Breast epithelium (tissue), 4 donors: ENCODE data around the gene CFDP1. TPM values are rescaled to one million over a fixed set of nuclear protein-coding genes. Genes with fewer than 3 reads are reported as not detected.

Experiments
- DNase-seq, 2 donors: peaks; one replicate each; pipeline ENCODE4 v3.0.0-alpha.2; 2019; ENCODE audit warnings: low spot score in 2 of 2
- H3K27ac ChIP-seq, 2 donors: fragments of 200-600 bp; sonication (generic) in 1 of 2; one replicate each; pipeline ENCODE4 v1.5.1; 2016 to 2019; ENCODE audit warnings: mild to moderate bottlenecking in 1 of 2
- H3K27me3 ChIP-seq, 2 donors: fragments of 200-600 bp; sonication (generic) in 1 of 2; one replicate each; pipeline versions ENCODE4 v1.5.1 to v1.6.0; 2017 to 2019; ENCODE audit warnings: control low read depth in 1 of 2, mild to moderate bottlenecking in 1 of 2
- H3K36me3 ChIP-seq: fragments of 200-600 bp; one replicate; pipeline ENCODE4 v1.5.1; 2019
- H3K4me1 ChIP-seq, 2 donors: fragments of 200-600 bp; sonication (generic); one replicate each; pipeline ENCODE4 v1.5.1; 2016 to 2019; ENCODE audit warnings: control low read depth in 1 of 2
- H3K4me3 ChIP-seq, 3 donors: fragments of 200-600 bp; sonication (generic); 1 replicate in 2 of 3; 2 replicates in 1 of 3; pipeline ENCODE4 v1.5.1; 2016 to 2019; ENCODE audit warnings: mild to moderate bottlenecking in 3 of 3, moderate library complexity in 2 of 3
- H3K9me3 ChIP-seq, 2 donors: fragments of 200-600 bp; sonication (generic) in 1 of 2; one replicate each; pipeline ENCODE4 v1.5.1; 2016 to 2019; ENCODE audit warnings: control low read depth in 1 of 2
- POLR2A ChIP-seq: fragments of 450-650 bp; IDR thresholded peaks from one replicate; pipeline ENCODE4 v1.6.1; 2016; ENCODE audit warnings: antibody characterized with exemption, mild to moderate bottlenecking, moderate library complexity
- POLR2AphosphoS5 ChIP-seq, 3 donors: sonication (generic); formaldehyde crosslinking; IDR thresholded peaks; one replicate each; pipeline ENCODE4 v1.6.1; 2017; ENCODE audit warnings: antibody characterized with exemption in 3 of 3
- intact Hi-C: fragments of 100-400 bp; cut with DNase I; formaldehyde crosslinking; loops from one replicate; pipeline ENCODE4 v1.15.1; 2023; ENCODE audit warnings: low total_unique reads
- total RNA-seq, 3 donors: library from RNA; depleted of rRNA; stranded (reverse); fragments of >200 nt; gene quantifications; one replicate each; pipeline ENCODE4 v1.1.0, GENCODE V29; 2016
- TF ChIP-seq, protein P1 (sequence below), 3 donors: fragments of 450-650 bp; IDR thresholded peaks; one replicate each; pipeline ENCODE4 v1.5.1; 2016 to 2017; ENCODE audit warnings: antibody characterized with exemption in 3 of 3, mild to moderate bottlenecking in 3 of 3, moderate library complexity in 3 of 3

CFDP1 gene
- total RNA-seq, 3 donors from 2014 or later = 55.5 to 81.9 (median 80.9) TPM

- H3K36me3 ChIP-seq = no peaks in the 10 kb centered on the region
- DNase-seq = no peak
- no peaks in the 10 kb centered on the region for H3K9me3 ChIP-seq
- no peaks in the 10 kb centered on the region for H3K27me3 ChIP-seq
- TF ChIP-seq POLR2A (no peak), POLR2AphosphoS5 (IDR thresholded peaks at IDR 0.05) (no peak)
- TF ChIP-seq, protein P1, sequence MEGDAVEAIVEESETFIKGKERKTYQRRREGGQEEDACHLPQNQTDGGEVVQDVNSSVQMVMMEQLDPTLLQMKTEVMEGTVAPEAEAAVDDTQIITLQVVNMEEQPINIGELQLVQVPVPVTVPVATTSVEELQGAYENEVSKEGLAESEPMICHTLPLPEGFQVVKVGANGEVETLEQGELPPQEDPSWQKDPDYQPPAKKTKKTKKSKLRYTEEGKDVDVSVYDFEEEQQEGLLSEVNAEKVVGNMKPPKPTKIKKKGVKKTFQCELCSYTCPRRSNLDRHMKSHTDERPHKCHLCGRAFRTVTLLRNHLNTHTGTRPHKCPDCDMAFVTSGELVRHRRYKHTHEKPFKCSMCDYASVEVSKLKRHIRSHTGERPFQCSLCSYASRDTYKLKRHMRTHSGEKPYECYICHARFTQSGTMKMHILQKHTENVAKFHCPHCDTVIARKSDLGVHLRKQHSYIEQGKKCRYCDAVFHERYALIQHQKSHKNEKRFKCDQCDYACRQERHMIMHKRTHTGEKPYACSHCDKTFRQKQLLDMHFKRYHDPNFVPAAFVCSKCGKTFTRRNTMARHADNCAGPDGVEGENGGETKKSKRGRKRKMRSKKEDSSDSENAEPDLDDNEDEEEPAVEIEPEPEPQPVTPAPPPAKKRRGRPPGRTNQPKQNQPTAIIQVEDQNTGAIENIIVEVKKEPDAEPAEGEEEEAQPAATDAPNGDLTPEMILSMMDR (IDR thresholded peaks at IDR 0.05) = no peak
- H3K27ac ChIP-seq = no peak overlapping the region
- no peak overlapping the region for H3K4me3 ChIP-seq
- intact Hi-C loops = no loop called here
- H3K4me1 ChIP-seq = no peaks in the 10 kb centered on the region
Measured at GRCh38 chr16:75461575-75461974, 28.3 kb upstream of the CFDP1 start.

GRCh38 chr16:75460446-75460845 is 27.1 kb upstream of the CFDP1 start:
- Histone ChIP-seq H3K27ac (no peak overlapping the region), H3K4me1 (no peaks in the 10 kb centered on the region), H3K4me3 (no peak overlapping the region), H3K36me3 (no peaks in the 10 kb centered on the region), H3K27me3 (no peaks in the 10 kb centered on the region), H3K9me3 (no peaks in the 10 kb centered on the region)
- no peak for TF ChIP-seq POLR2A
- TF ChIP-seq, protein P1 (IDR thresholded peaks at IDR 0.05) = no peak
- no peak for TF ChIP-seq POLR2AphosphoS5 (IDR thresholded peaks at IDR 0.05)
- intact Hi-C loops = no loop called here
- DNase-seq = no peak

- no peaks in the 10 kb centered on the region for H3K36me3 ChIP-seq
- H3K9me3 ChIP-seq = no peaks in the 10 kb centered on the region
- H3K4me3 ChIP-seq = no peak overlapping the region
- intact Hi-C loops = no loop called here
- no peak for DNase-seq
- no peak for TF ChIP-seq POLR2AphosphoS5 (IDR thresholded peaks at IDR 0.05)
- TF ChIP-seq, protein P1 (IDR thresholded peaks at IDR 0.05) = no peak
- TF ChIP-seq POLR2A = no peak
- no peaks in the 10 kb centered on the region for H3K27me3 ChIP-seq
- no peaks in the 10 kb centered on the region for H3K4me1 ChIP-seq
- no peak overlapping the region for H3K27ac ChIP-seq
Measured at GRCh38 chr16:75459691-75460090, 26.4 kb upstream of the CFDP1 start.

- Histone ChIP-seq H3K27me3 (no peaks in the 10 kb centered on the region), H3K4me3 (no peak overlapping the region), H3K36me3 (no peaks in the 10 kb centered on the region), H3K9me3 (no peaks in the 10 kb centered on the region), H3K4me1 (no peaks in the 10 kb centered on the region), H3K27ac (no peak overlapping the region)
- intact Hi-C loops = no loop called here
- TF ChIP-seq POLR2A (no peak), POLR2AphosphoS5 (IDR thresholded peaks at IDR 0.05) (no peak)
- TF ChIP-seq, protein P1 (IDR thresholded peaks at IDR 0.05) = no peak
- DNase-seq = no peak
Measured at GRCh38 chr16:75458439-75458838, 25.1 kb upstream of the CFDP1 start.

GRCh38 chr16:75458029-75458428 is 24.7 kb upstream of the CFDP1 start:
- no peaks in the 10 kb centered on the region for H3K4me1 ChIP-seq
- H3K36me3 ChIP-seq = no peaks in the 10 kb centered on the region
- H3K9me3 ChIP-seq = no peaks in the 10 kb centered on the region
- intact Hi-C loops = no loop called here
- H3K4me3 ChIP-seq = no peak overlapping the region
- no peak overlapping the region for H3K27ac ChIP-seq
- DNase-seq = no peak
- TF ChIP-seq POLR2AphosphoS5 (IDR thresholded peaks at IDR 0.05) (no peak), POLR2A (no peak)
- TF ChIP-seq, protein P1 (IDR thresholded peaks at IDR 0.05) = no peak
- H3K27me3 ChIP-seq = no peaks in the 10 kb centered on the region
